HG02852 (cell line): ENCODE measurements around the gene NCAPG.

Source experiments
- ATAC-seq: cut with Tn5 transposase; IDR thresholded peaks from one replicate; pipeline ENCODE4 v1.9.1; 2021; ENCODE audit warnings: mild to moderate bottlenecking, moderate library complexity; ENCODE audit not compliant: unreplicated experiment

The NCAPG gene

DNA sequence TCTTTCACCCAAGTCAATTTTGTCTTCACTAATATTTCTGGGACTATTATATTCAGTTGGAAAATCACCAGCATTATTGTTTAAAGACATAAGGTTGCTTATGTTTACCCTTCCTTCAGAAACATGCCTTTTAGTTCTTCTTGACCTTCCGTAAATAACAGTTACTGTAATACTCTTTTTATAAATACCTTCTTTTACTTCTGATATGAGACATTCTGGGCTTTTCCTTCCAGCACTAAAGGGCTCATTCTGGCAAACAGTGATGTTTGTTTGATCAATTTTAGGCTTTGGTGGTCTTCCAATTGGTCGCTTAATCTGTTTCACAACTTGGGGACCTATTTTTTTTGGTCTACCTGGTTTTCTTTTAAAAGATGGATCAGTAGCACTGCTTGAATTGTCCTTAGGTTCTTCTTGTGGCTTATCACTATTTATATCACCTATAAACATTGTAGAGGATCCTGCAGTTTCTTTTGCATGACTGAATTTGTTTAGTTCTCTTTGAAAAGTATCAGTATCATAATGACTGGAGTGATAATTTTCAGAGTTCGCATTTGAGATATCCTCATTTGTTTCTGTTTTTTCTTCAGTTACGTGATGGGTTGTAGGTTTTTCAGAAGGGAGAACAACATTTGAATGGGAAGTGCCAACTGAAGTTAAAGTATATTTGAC, 64.8 kb downstream of the NCAPG start:
- peak; percentile 98 for ATAC-seq

GRCh38 chr4:17876943-17877342, 66.2 kb downstream of the NCAPG start:
- no peak for ATAC-seq

DNA sequence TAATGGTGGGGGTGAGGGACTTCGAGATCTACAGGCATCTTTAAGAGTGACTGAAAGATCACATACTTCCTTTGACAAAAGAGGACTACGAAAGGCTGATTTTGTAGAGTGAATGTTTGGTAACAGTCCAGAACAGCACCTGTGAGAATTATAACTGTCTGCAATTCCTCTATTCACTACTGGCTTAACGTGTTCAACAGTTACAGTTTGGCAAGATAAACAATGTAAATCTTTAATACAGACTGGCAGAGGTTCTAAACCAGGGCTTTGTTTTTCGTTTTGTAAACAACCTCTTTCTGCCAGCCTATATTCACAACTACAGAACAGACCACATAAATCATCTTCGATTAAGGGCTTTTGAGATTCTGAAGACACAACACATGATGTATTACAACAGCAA, 66.9 kb downstream of the NCAPG start:
- no peak for ATAC-seq

- ATAC-seq = no peak
Measured at GRCh38 chr4:17884063-17884462, 73.3 kb downstream of the NCAPG start.

GRCh38 chr4:17884511-17884910, 73.7 kb downstream of the NCAPG start:
- no peak for ATAC-seq

DNA sequence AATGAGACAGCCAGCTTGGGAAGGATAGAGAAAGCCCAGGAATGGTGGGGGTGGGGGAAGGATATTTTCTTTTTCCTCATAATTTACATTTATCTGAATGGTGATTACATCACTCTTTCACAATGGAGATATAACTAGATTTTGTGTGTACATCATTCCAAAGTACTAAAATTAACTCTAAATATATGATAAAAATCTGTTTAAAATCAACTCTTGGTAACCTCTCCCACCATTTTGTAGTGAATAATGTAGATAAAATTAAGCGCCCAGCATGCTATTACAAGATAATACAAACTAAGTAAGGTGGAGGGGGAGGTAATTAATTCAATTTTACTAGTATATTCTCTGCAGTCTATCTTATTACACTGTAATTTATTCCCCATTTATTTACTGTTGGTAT, 78.9 kb downstream of the NCAPG start:
- ATAC-seq = no peak

GRCh38 chr4:17894421-17894820, 83.6 kb downstream of the NCAPG start:
- ATAC-seq = no peak
